Stimulated activated CD4-positive, alpha-beta T cell treated with anti-CD3 and anti-CD28 coated beads, Interleukin-4, amount 100 ng/mL, for 48 hours (primary cell): Measurements from ENCODE around the gene RAB10.
"Not testable (repeated sequence)": the region's sequence is repeated elsewhere in the genome, so short reads cannot be mapped to it uniquely, and the experiment has no call there.

Experiments
- DNase-seq, 2 donors: peaks; one replicate each; pipeline ENCODE4 v3.0.0-alpha.2; 2020; ENCODE audit warnings: low read depth in 2 of 2

The RAB10 gene

GRCh38 chr2:26016012-26016705, 17.7 kb upstream of the RAB10 start:
- DNase-seq = no peak

GRCh38 chr2:26016706-26017045, 17.2 kb upstream of the RAB10 start:
- DNase-seq = not testable (repeated sequence)

GRCh38 chr2:26017464-26018183, 16.3 kb upstream of the RAB10 start:
- DNase-seq = no peak

- peak; percentile 25 to 28 for DNase-seq
These were observed 15.5 kb upstream of the RAB10 start for GRCh38 chr2:26018184-26019055.

GRCh38 chr2:26020231-26020640, 13.6 kb upstream of the RAB10 start:
- no peak for DNase-seq

GRCh38 chr2:26024260-26024659, 9.6 kb upstream of the RAB10 start:
- no peak for DNase-seq

- no peak for DNase-seq
These were observed 8.4 kb upstream of the RAB10 start for GRCh38 chr2:26025509-26025908.

GRCh38 chr2:26028083-26028482, 5.8 kb upstream of the RAB10 start:
- DNase-seq = not testable (repeated sequence)

- DNase-seq = not testable (repeated sequence)
These were observed 1.2 kb upstream of the RAB10 start for GRCh38 chr2:26032586-26033269.

- peak in 1 of 2 donors; percentile 17 for DNase-seq
These were observed 540 bp upstream of the RAB10 start for GRCh38 chr2:26033270-26033817.

GRCh38 chr2:26034637-26034992, 731 bp downstream of the RAB10 start:
- no peak for DNase-seq

- peak in 1 of 2 donors; percentile 7 for DNase-seq
These were observed 1.3 kb downstream of the RAB10 start for GRCh38 chr2:26035090-26035743.

GRCh38 chr2:26039603-26040323, 5.9 kb downstream of the RAB10 start:
- no peak for DNase-seq

GRCh38 chr2:26043109-26043508, 9.2 kb downstream of the RAB10 start:
- DNase-seq = no peak

- DNase-seq = no peak
These were observed 10.2 kb downstream of the RAB10 start for GRCh38 chr2:26043862-26044696.

- no peak for DNase-seq
These were observed 14.9 kb downstream of the RAB10 start for GRCh38 chr2:26048791-26049190.

GRCh38 chr2:26049641-26050040, 15.8 kb downstream of the RAB10 start:
- DNase-seq = no peak

GRCh38 chr2:26052740-26053139, 18.9 kb downstream of the RAB10 start:
- no peak for DNase-seq

GRCh38 chr2:26054598-26055348, 20.9 kb downstream of the RAB10 start:
- no peak for DNase-seq
